HG03066 (cell line): Measurements from ENCODE around the gene PGP.
A peak's percentile ranks its signal among the peaks of the same experiment; 100 is the strongest.

Experiments
- ATAC-seq: cut with Tn5 transposase; IDR thresholded peaks from one replicate; pipeline ENCODE4 v1.9.1; 2021; ENCODE audit warnings: low read depth; ENCODE audit not compliant: unreplicated experiment

Gene PGP

GRCh38 chr16:2226245-2226793 is 11.7 kb upstream of the PGP start:
- ATAC-seq, result no peak

DNA sequence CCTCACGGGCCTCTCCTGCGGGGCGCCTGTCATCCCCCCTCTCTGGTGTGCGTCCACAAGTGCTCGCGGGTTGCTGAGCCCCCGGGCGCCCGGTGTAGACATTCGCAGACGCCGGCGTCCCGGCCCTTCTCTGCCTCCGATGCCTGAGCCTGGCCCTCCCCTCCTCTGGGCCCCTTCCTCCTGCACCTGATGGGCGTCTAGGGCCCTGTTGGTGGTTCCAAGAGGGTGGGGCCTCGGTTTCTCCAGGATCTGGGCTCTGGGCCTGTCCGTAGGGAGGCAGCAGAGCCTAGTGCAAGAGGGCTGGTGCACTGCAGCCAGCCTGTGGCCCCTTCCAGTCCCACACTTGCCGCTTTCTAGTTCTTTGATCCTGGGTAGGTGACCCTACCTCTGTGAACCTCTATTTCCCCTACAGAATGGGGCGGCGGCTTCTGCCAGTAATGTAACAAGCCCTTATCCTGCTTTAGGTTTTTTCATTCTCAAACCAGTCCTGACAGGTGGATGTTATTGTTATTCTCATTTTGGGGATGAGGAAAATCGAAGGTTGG is 9.4 kb upstream of the PGP start:
- ATAC-seq, result peak; percentile 10

- peak; percentile 86 for ATAC-seq
Measured at GRCh38 chr16:2223221-2223941, 8.7 kb upstream of the PGP start, which contains the start of gene E4F1. Gene E4F1, plus strand, starts transcription at chr16:2223591. Its CDS starts 23 bp downstream, at chr16:2223614.

DNA sequence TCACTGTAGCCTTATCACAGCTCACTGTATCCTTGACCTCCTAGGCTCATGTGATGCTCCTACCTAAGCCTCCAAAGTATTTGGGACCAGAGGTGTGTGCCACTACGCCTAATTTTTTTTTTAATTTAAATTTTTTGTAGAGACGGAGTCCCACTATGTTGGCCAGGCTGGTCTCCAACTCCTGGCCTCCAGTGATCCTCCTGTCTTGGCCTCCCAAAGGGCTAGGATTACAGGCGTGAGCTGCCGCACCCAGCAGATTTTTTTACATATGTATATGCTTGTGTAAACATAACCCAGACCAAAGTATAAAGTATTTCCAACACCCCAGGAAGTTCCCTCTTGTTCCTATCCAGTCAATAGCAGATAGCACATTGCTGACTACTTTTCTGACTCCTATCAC is 1.7 kb upstream of the PGP start:
- no peak for ATAC-seq

DNA sequence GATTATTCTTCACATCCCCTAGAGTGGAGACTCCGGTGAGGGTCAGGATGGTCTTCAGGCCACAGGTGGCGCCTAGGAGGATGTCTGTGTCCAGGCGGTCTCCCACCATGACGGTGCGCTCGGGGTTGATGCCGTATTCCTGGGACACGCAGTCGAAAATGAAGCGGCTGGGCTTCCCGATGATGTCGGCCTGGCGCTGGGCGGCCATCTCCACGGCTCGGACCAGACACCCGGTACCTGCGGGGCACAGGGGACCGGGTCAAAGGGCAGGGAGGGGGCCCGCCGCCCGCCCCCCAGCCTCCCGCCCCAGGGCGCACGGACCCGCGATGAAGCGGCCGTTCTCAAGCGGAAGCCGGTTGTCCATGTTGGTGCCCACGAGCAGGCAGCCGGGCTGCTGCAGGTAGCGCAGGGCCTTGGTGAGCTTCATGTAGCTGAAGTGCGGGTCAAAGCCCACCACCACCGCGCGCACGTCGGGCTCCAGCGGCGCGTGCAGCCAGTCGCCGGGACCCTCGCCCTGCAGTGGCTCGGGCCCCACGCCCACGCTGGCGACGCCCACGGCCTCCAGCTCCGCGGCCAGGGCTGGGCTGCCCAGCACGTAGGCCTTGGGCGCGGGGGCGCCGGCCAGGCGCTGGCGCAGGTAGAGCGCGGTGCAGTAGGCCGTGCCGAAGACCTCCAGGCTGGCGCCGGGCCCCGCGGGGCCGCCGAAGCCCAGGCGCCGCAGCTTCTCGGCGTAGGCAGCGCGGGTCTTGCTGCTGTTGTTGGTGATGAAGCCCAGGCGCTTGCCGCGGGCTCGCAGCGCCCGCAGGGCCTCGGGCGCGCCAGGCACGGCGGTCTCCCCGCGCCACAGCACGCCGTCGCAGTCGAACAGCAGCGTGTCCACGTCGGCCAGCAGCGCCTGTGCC is 572 bp downstream of the PGP start:
- no peak for ATAC-seq

GRCh38 chr16:2212362-2213324 is 2.0 kb downstream of the PGP start:
- ATAC-seq, result no peak

- no peak for ATAC-seq
Measured at GRCh38 chr16:2211923-2212347, 2.7 kb downstream of the PGP start.

- no peak for ATAC-seq
Measured at GRCh38 chr16:2210386-2211365, 4.0 kb downstream of the PGP start, which contains the start of gene BRICD5. Gene BRICD5, minus strand, starts transcription at chr16:2210863. Its CDS starts 30 bp downstream, at chr16:2210833.

- no peak for ATAC-seq
Measured at GRCh38 chr16:2210009-2210332, 4.7 kb downstream of the PGP start.

DNA sequence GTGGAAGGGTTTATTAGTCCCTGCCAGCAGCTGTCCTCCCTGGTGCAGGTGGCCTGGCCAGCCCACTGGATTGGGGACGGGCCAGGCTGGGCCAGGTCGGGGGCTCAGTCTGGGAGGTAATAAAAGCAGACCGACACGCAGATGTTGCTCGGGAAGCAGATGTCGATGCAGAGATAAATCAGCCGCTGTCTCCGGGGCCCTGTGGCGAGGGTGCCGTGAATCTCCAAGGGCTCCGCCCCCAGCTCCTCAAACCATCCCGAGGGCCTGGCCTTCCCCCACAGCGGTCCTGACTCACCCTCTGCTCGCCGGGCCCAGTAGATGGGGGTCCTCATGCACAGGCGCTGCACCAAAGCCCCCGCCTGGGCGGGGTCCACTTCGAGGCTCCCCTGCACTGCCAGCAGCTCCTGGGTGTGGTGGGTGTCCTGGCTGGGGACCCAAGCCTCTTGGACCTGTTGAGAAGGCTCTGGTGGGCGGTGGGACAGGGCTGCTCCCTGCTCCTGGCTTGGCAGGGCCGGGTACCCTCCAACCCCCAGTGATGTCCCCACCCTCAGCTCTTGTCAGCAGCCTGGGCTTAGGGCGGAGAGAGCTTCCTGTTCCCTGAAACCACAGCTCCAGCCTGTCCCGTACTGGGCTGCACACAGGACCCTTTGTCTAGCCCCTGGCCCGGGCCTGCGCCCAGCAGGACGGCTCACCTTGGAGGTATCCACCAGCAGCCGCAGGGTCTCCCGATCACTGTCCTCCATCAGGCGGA is 5.2 kb downstream of the PGP start:
- ATAC-seq, result no peak

DNA sequence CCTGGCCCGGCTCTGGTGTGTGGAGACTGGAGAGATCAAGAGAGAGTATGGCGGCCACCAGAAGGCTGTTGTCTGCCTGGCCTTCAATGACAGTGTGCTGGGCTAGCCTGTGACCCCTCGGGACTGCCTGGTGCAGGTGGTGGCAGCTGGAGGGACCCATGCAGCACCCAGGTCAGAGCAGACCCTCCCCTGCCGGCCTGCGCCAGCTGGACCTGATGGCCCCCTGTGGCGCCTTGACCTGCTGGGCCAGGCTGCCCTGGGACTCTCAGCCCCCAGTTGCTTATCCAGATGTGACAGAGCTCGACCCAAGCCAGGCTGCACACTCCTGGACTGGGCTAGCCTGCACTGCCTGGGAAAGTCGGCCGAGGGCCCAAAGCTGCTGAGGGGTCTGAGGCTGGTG is 5.9 kb downstream of the PGP start:
- ATAC-seq, result no peak

- ATAC-seq, result no peak
Measured at GRCh38 chr16:2208308-2208707, 6.3 kb downstream of the PGP start.

GRCh38 chr16:2207872-2208271 is 6.8 kb downstream of the PGP start:
- no peak for ATAC-seq

- no peak for ATAC-seq
Measured at GRCh38 chr16:2206780-2207433, 7.7 kb downstream of the PGP start.

- ATAC-seq, result no peak
Measured at GRCh38 chr16:2206420-2206779, 8.2 kb downstream of the PGP start.

DNA sequence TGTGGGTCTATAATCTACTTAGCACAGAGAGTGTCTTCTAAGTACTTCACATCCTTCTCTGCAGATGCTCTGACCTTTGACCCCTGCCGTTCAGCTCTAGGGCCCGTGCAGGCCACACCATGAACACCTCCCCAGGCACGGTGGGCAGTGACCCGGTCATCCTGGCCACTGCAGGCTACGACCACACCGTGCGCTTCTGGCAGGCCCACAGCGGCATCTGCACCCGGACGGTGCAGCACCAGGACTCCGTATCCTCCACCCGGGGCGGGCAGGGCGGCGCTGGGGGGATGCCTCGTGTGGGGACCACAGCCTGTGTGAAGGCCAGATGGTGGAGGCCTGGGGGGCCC is 8.7 kb downstream of the PGP start:
- ATAC-seq, result peak; percentile 9

DNA sequence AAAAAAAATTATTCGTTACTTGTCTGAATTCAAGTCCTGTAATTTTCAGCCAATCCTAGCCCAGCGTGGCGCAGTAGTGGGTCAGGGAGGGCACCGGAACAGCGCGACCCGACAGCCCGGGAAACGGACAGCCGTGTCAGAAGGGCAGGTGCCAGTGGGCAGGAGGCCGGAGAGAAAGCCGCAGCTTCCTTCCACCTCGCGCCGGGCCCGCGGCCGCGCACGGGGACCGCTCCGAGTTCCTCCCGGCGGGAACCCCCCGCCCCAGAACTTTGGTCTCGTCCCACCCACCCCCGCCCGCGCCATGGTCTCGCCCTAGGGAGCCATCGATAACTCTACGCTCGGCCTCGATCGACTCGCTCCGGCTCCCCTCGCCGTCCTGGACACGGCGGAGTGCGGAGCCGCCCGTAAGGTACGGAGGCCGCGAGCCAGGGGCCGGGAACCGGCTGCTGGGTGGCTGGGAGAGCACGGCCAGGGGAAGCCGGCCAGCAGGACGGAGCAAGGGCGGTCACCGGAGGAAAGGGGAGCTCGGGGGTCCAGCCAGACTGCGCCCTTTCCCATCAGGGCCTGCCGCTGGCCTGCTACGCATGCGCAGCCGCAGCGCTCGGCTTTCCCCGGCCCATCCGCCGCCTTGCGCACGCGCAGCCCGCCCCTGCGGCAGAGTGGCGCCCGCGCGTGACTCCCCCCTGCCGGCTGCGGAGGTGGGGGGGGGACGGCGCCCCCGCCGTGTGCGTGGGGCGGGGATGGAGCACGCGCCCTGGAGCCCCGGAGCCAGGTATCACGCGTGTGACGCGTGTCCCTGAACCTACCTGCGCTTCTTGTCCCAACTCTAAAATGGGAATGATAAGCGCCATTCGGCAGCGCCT is 9.3 kb downstream of the PGP start, which contains the start of gene MLST8:
Gene MLST8 (plus strand): TSS at position 351 of the 863 bp plus-strand sequence. CDS start 632 bp downstream, outside the sequence.
- ATAC-seq, result peak; percentile 61
